Endothelial cell of umbilical vein (primary cell): ENCODE results near the gene TEC. TPM values are rescaled to one million over a fixed set of nuclear protein-coding genes. Genes with fewer than 3 reads are reported as not detected.

Source experiments
- BruUV-seq: library from RNA; stranded (reverse); fragments of 400-500 nt; replicated peaks from 2 replicates; lab custom pipeline; 2021; lab: Mats Ljungman, UMichigan
- CTCF ChIA-PET: fragments of 300-600, 350-600 bp; sonication (Branson Sonifier 250); formaldehyde crosslinking; loops from one replicate; lab custom pipeline; 2021; ENCODE audit warnings: antibody characterized with exemption, inconsistent platforms; lab: Charles Lee
- POLR2A ChIA-PET: fragments of 300-600, 350-600 bp; sonication (Branson Sonifier 250); formaldehyde crosslinking; loops from one replicate; lab custom pipeline; 2021; ENCODE audit warnings: antibody characterized with exemption, inconsistent platforms; lab: Charles Lee
- DNase-seq: peaks from one replicate; pipeline ENCODE4 v3.0.0-alpha.2; 2011; ENCODE audit warnings: low read depth, low spot score
- FAIRE-seq: peaks from 2 replicates; lab custom pipeline; 2011; peaks lifted over from hg19 to GRCh38; lab: Jason Lieb, UNC
- H2AFZ ChIP-seq: 2 replicates; pipeline ENCODE4 v1.6.0; 2012; ENCODE audit warnings: low read depth, low read length, control low read depth, inconsistent platforms
- H3K27ac ChIP-seq: 2 replicates; pipeline ENCODE4 v1.5.1; 2011; ENCODE audit warnings: low read depth, mild to moderate bottlenecking, control low read depth, low read length, moderate library complexity; ENCODE audit not compliant: insufficient read depth
- H3K27me3 ChIP-seq, 2 experiments: 2 replicates each; pipeline versions ENCODE4 v1.6.0 to v1.6.1; 2011; ENCODE audit warnings: low read length in 2 of 2, mixed read lengths in 1 of 2; ENCODE audit not compliant: control insufficient read depth in 2 of 2, insufficient read depth in 2 of 2
- H3K36me3 ChIP-seq, 2 experiments: 2 replicates in 1 of 2; 3 replicates in 1 of 2; pipeline ENCODE4 v1.5.1; 2011; ENCODE audit warnings: low read length in 2 of 2, mild to moderate bottlenecking in 1 of 2, moderate library complexity in 1 of 2; ENCODE audit not compliant: control insufficient read depth in 2 of 2, insufficient read depth in 2 of 2; ENCODE audit errors: extremely low read depth in 1 of 2
- H3K4me1 ChIP-seq: 3 replicates; pipeline ENCODE4 v1.5.1; 2011; ENCODE audit warnings: mild to moderate bottlenecking, low read length; ENCODE audit not compliant: control insufficient read depth, insufficient read depth; ENCODE audit errors: extremely low read depth
- H3K4me2 ChIP-seq: 2 replicates; pipeline ENCODE4 v1.6.1; 2011; ENCODE audit warnings: low read length, control low read depth, mixed read lengths; ENCODE audit not compliant: insufficient read depth
- H3K4me3 ChIP-seq, 3 experiments: fragments of 200-600 bp in 1 of 3; sonication (generic), shearing (Covaris generic) in 1 of 3; replicated peaks in 1 of 3; 2 replicates each; pipeline ENCODE4 v1.5.1; 2011 to 2016; ENCODE audit warnings: control low read depth in 3 of 3, low read length in 3 of 3, mild to moderate bottlenecking in 2 of 3, inconsistent platforms in 1 of 3, low read depth in 1 of 3, moderate library complexity in 1 of 3; ENCODE audit not compliant: insufficient read depth in 1 of 3
- H3K79me2 ChIP-seq: 2 replicates; pipeline ENCODE4 v1.6.0; 2012; ENCODE audit warnings: low read length, inconsistent platforms; ENCODE audit not compliant: control insufficient read depth, insufficient read depth
- H3K9ac ChIP-seq: replicated peaks from 2 replicates; pipeline ENCODE3; 2011; ENCODE audit warnings: low read length, control low read depth; ENCODE audit not compliant: insufficient read depth; ENCODE audit errors: extremely low read depth
- H3K9me1 ChIP-seq: replicated peaks from 3 replicates; pipeline ENCODE4 v1.6.0; 2011; ENCODE audit warnings: mild to moderate bottlenecking, low read length; ENCODE audit not compliant: control insufficient read depth, insufficient read depth; ENCODE audit errors: extremely low read depth
- H3K9me3 ChIP-seq: replicated peaks from 2 replicates; pipeline ENCODE4 v1.5.1; 2012; ENCODE audit warnings: low read length, inconsistent platforms; ENCODE audit not compliant: control insufficient read depth, insufficient read depth
- H4K20me1 ChIP-seq: replicated peaks from 2 replicates; pipeline ENCODE3; 2011; ENCODE audit warnings: mild to moderate bottlenecking, low read length; ENCODE audit not compliant: control insufficient read depth, insufficient read depth; ENCODE audit errors: extremely low read depth
- EZH2 ChIP-seq: IDR thresholded peaks from 2 replicates; pipeline ENCODE4 v1.6.1; 2012; ENCODE audit warnings: borderline replicate concordance, low read depth, mild to moderate bottlenecking, moderate library complexity, low read length, inconsistent platforms; ENCODE audit not compliant: severe bottlenecking
- FOS ChIP-seq: IDR thresholded peaks from 2 replicates; pipeline ENCODE4 v1.6.1; 2011; ENCODE audit warnings: mild to moderate bottlenecking, low read length, moderate library complexity, borderline replicate concordance; ENCODE audit not compliant: insufficient read depth
- MYC ChIP-seq: IDR thresholded peaks from one replicate; pipeline ENCODE4 v1.6.1; 2011; ENCODE audit warnings: mild to moderate bottlenecking, low read depth, low read length
- POLR2A ChIP-seq: IDR thresholded peaks from 2 replicates; pipeline ENCODE4 v1.6.1; 2012; ENCODE audit warnings: low read depth, mild to moderate bottlenecking, control low read depth, low read length
- POLR2AphosphoS5 ChIP-seq: IDR thresholded peaks from 2 replicates; pipeline ENCODE4 v1.6.1; 2012; ENCODE audit warnings: low read depth, mild to moderate bottlenecking, control low read depth, low read length, moderate library complexity; ENCODE audit not compliant: insufficient read depth
- dilution Hi-C: fragments of 300-500 bp; cut with MboI; formaldehyde crosslinking; loops from one replicate; pipeline ENCODE4 v1.15.0; 2019; ENCODE audit warnings: low sequenced_read_pairs; ENCODE audit not compliant: extremely low pct_ligation_motif_present
- intact Hi-C: fragments of 100-400 bp; cut with micrococcal nuclease; formaldehyde crosslinking; loops from one replicate; pipeline ENCODE4 v1.10.0; 2022
- polyA plus RNA-seq, 4 experiments: library from polyadenylated mRNA; depleted of rRNA in 3 of 4; stranded (reverse) in 3 of 4; unstranded in 1 of 4; fragments of >200 nt; gene quantifications; 2 replicates each; pipeline versions ENCODE4 v1.2.1 to v1.2.3, GENCODE V29; 2011 to 2012; ENCODE audit warnings: missing spikeins in 1 of 4
- total RNA-seq: library from RNA; stranded (reverse); gene quantifications from 2 replicates; pipeline ENCODE4 v1.2.3, GENCODE V29; 2021
- TF ChIP-seq, protein P1 (sequence below): IDR thresholded peaks from 2 replicates; pipeline ENCODE4 v1.6.1; 2011; ENCODE audit not compliant: insufficient read depth, insufficient read length
- TF ChIP-seq, protein P2 (sequence below), 2 donors: IDR thresholded peaks; 1 replicate in 1 of 2; 2 replicates in 1 of 2; pipeline ENCODE4 v1.5.1; 2011; ENCODE audit warnings: low read length in 2 of 2, mild to moderate bottlenecking in 2 of 2, moderate library complexity in 2 of 2, control low read depth in 1 of 2, inconsistent platforms in 1 of 2, low read depth in 1 of 2; ENCODE audit not compliant: insufficient read depth in 1 of 2; ENCODE audit errors: extremely low read depth in 1 of 2

TEC gene
- total and polyA plus RNA-seq, 2 donors (not counting 3 experiments of a cell fraction or from before 2014, with no cell fraction given), result 0.08 to 0.86 TPM

DNA sequence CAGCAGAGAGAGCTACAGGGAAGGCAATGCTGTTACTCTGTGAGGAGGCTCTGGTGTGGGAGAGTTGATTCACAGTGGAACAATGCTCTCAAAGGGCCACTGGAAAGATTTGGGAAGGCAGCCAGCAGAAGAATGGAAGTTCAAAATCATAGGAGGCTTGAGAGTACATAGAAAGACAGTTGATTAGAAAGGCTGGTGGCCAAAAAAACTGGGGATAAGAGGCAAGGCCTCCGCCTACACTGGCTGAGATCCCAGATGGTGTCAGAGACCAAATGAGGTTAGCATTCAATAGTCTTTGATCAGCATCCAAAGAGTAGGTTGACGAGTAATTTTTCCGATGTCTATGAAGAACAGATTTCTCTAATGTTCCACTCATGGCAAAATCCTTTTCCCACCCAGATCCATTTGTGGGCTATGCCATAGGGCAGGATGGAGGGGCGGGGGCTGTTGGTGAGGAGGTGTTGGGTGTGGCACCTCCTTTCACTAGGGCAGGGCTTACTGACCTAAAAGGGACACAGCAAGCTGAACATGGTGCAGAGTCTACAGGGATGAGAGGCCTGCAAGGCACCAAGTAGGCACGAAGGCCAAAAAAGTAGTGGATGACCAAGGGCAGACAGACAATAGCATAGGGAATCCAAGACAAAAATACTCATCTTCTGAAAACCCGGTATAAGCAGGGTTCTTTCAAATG lies 15.1 kb downstream of the TEC start:
- ChIA-PET CTCF (no interaction called here), POLR2A (no interaction called here)
- Histone ChIP-seq H3K9me3 (no peaks in the 10 kb centered on the region), H3K4me2 (no peak overlapping the region), H3K79me2 (no peaks in the 10 kb centered on the region), H2AFZ (no peak overlapping the region), H3K27me3 (no peaks in the 10 kb centered on the region), H3K9me1 (no peaks in the 10 kb centered on the region), H3K4me1 (no peaks in the 10 kb centered on the region), H3K27ac (no peak overlapping the region), H4K20me1 (no peaks in the 10 kb centered on the region), H3K9ac (no peak overlapping the region), H3K4me3 (no peak overlapping the region), H3K36me3 (no peaks in the 10 kb centered on the region)
- dilution Hi-C loops (no loop called here), intact Hi-C loops (no loop called here)
- FAIRE-seq (no peak), DNase-seq (no peak)
- TF ChIP-seq, protein P1, sequence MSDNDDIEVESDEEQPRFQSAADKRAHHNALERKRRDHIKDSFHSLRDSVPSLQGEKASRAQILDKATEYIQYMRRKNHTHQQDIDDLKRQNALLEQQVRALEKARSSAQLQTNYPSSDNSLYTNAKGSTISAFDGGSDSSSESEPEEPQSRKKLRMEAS, result no peak
- no peak for TF ChIP-seq FOS
- TF ChIP-seq POLR2A, result no peak
- TF ChIP-seq, protein P2, sequence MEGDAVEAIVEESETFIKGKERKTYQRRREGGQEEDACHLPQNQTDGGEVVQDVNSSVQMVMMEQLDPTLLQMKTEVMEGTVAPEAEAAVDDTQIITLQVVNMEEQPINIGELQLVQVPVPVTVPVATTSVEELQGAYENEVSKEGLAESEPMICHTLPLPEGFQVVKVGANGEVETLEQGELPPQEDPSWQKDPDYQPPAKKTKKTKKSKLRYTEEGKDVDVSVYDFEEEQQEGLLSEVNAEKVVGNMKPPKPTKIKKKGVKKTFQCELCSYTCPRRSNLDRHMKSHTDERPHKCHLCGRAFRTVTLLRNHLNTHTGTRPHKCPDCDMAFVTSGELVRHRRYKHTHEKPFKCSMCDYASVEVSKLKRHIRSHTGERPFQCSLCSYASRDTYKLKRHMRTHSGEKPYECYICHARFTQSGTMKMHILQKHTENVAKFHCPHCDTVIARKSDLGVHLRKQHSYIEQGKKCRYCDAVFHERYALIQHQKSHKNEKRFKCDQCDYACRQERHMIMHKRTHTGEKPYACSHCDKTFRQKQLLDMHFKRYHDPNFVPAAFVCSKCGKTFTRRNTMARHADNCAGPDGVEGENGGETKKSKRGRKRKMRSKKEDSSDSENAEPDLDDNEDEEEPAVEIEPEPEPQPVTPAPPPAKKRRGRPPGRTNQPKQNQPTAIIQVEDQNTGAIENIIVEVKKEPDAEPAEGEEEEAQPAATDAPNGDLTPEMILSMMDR (IDR thresholded peaks at IDR 0.05; ENCODE audit: extremely low read depth in 1 of 2, insufficient read depth in 1 of 2, low read depth in 1 of 2, low read length in 2 of 2), result no peak
- no peak for TF ChIP-seq POLR2AphosphoS5
- no peak for TF ChIP-seq MYC
- TF ChIP-seq EZH2, result no peak
- no TSS peak for BruUV-seq
